ENCODE results near the gene JAK2. TPM values are rescaled to one million over a fixed set of nuclear protein-coding genes. Genes with fewer than 3 reads are reported as not detected.

The JAK2 gene
- total and polyA plus RNA-seq, 2 of the 4 experiments (the other 2 are of a cell fraction), result 2.3 to 6.1 TPM

- no peak overlapping the region for H3K4ac ChIP-seq (ENCODE audit: low read depth, low read length)
- ChIA-PET CTCF (interaction anchor here (1.5 kb wide), 1 partner anchor 20 kb away, joined by 3 read pairs; no protein-coding TSS in a partner anchor), POLR2A (ENCODE audit: unreplicated experiment) (no interaction called here)
- no peak overlapping the region for H2AFZ ChIP-seq (replicated peaks; ENCODE audit: low read length, poor library complexity)
- TF ChIP-seq RAD21 (IDR thresholded peaks at IDR 0.05; ENCODE audit: low read length), result no peak
- no TSS peak for BruUV-seq (replicated peaks)
- H2BK15ac ChIP-seq (ENCODE audit: low read depth, low read length), result no peak overlapping the region
- H4K91ac ChIP-seq (ENCODE audit: insufficient read depth, low read depth, low read length), result no peak overlapping the region
- H3K9ac ChIP-seq (ENCODE audit: low read depth, low read length), result no peak overlapping the region
- no peak overlapping the region for H3K14ac ChIP-seq (replicated peaks; ENCODE audit: low read depth, low read length)
- H2BK120ac ChIP-seq (ENCODE audit: low read depth, low read length), result no peak overlapping the region
- no peaks in the 10 kb centered on the region for H3K36me3 ChIP-seq (ENCODE audit: control insufficient read depth, insufficient read depth, low read length)
- no peak overlapping the region for H2BK5ac ChIP-seq (ENCODE audit: low read depth, low read length, poor library complexity, severe bottlenecking)
- dilution Hi-C loops (cut with HindIII; ENCODE audit: low sequenced_read_pairs, unreplicated experiment) (no loop called here), intact Hi-C loops (cut with micrococcal nuclease) (no loop called here), in situ Hi-C loops (cut with MboI; ENCODE audit: low sequenced_read_pairs) (no loop called here)
- H2AK5ac ChIP-seq (ENCODE audit: low read depth, low read length), result no peak overlapping the region
- H4K20me1 ChIP-seq (ENCODE audit: insufficient read depth, low read length), result 0 out of 2 replicates have a peak, but pooled peaks cover 3% of the 10 kb centered on the region
- H3K9me1 ChIP-seq (ENCODE audit: insufficient read depth, low read length), result no peaks in the 10 kb centered on the region
- no peak overlapping the region for H3K27ac ChIP-seq (ENCODE audit: insufficient read depth, low read length)
- DNase-seq, result peak; percentile 24
- no peak overlapping the region for H3K18ac ChIP-seq (ENCODE audit: low read depth, low read length)
- peak overlapping the region; percentile 40; the same call in 1 of the 2 replicates for H3K4me2 ChIP-seq (ENCODE audit: low read depth, low read length)
- H4K8ac ChIP-seq (ENCODE audit: low read depth in 2 of 2, low read length in 2 of 2), result no peak overlapping the region
- no peak overlapping the region for H3K23ac ChIP-seq (ENCODE audit: low read depth, low read length)
- no peak overlapping the region for H2AK9ac ChIP-seq (replicated peaks; ENCODE audit: low read depth, low read length, poor library complexity)
- H2BK20ac ChIP-seq (ENCODE audit: low read depth, low read length), result no peak overlapping the region
- no peak overlapping the region for H3K4me3 ChIP-seq (ENCODE audit: insufficient read depth, low read depth, low read length)
- H3K4me1 ChIP-seq (ENCODE audit: control insufficient read depth, insufficient read depth, low read length), result no peaks in the 10 kb centered on the region
- no peak overlapping the region for H3K56ac ChIP-seq (ENCODE audit: extremely low read depth, insufficient read depth, low read length)
- H3K79me1 ChIP-seq (ENCODE audit: low read depth in 1 of 2, low read length in 2 of 2), result peaks cover 14 to 20% of the 10 kb centered on the region in 2 experiments
- H3K9me3 ChIP-seq (ENCODE audit: control insufficient read depth, insufficient read depth, low read length), result no peaks in the 10 kb centered on the region
- H3K27me3 ChIP-seq (ENCODE audit: control insufficient read depth, insufficient read depth, low read length), result no peaks in the 10 kb centered on the region
- H4K5ac ChIP-seq (ENCODE audit: low read depth, low read length), result no peak overlapping the region
- ATAC-seq (ENCODE audit: low read depth), result peak; percentile 37
Measured at GRCh38 chr9:5008202-5008601, 23.1 kb downstream of the JAK2 start.
